GM19351 (cell line): ENCODE data around the gene WDR37.

Experiments used
- ATAC-seq: cut with Tn5 transposase; IDR thresholded peaks from one replicate; pipeline ENCODE4 v1.9.1; 2021; ENCODE audit warnings: mild to moderate bottlenecking, moderate library complexity; ENCODE audit not compliant: unreplicated experiment

Gene WDR37

DNA sequence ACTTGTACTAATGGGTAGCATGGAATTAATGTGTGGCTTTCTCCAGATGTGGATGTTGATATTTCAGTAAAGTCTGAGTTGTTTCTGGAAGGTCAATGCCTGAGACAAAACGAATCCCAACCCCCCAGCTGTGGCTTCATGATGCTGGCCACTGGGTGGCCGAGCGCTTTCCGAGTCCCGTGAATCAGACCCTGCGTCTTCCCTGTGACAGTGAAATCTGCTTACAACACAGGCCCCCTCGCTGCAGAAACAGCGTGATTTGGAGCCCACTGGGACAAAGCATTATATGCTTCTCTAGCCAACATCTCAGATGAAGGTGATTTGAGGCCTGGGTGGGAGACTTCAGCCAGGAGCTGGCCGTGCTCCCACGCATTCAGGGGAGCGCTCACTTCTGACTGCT is 124.7 kb downstream of the WDR37 start:
- ATAC-seq, result no peak
